HEK293 (cell line): ENCODE results near the gene FSIP1.

Experiments
- CTCF ChIA-PET: fragments of 350-600 bp; formaldehyde crosslinking; extraction: SDS; loops from one replicate; lab custom pipeline; 2021; ENCODE audit warnings: antibody characterized with exemption; lab: Yijun Ruan, JAX
- POLR2A ChIA-PET: fragments of 300-600 bp; formaldehyde crosslinking; extraction: SDS; loops from one replicate; lab custom pipeline; 2020; ENCODE audit warnings: antibody characterized with exemption, inconsistent platforms; lab: Yijun Ruan, JAX
- H3K27ac ChIP-seq: fragments of 200-500 bp; sonication (Bioruptor generic); 2 replicates; pipeline ENCODE4 v1.5.1; 2014; ENCODE audit warnings: low read depth, low read length, control low read depth, inconsistent platforms; ENCODE audit errors: extremely low read depth
- H3K36me3 ChIP-seq, 2 experiments: fragments of 200-500 bp in 1 of 2; sonication (Bioruptor generic) in 1 of 2; 1 replicate in 1 of 2; 2 replicates in 1 of 2; pipeline ENCODE4 v1.5.1; 2014 to 2017; ENCODE audit warnings: inconsistent platforms in 2 of 2, low read length in 2 of 2; ENCODE audit not compliant: control insufficient read depth in 2 of 2, insufficient read depth in 1 of 2
- H3K4me1 ChIP-seq: fragments of 200-500 bp; sonication (Bioruptor generic); 2 replicates; pipeline ENCODE4 v1.5.1; 2014; ENCODE audit warnings: mild to moderate bottlenecking, low read length, inconsistent platforms; ENCODE audit not compliant: control insufficient read depth, insufficient read depth
- H3K4me3 ChIP-seq: 2 replicates; pipeline ENCODE4 v1.5.1; 2011; ENCODE audit warnings: low read depth, mild to moderate bottlenecking, control low read depth, low read length, moderate library complexity
- H3K9me3 ChIP-seq: fragments of 200-500 bp; sonication (Bioruptor generic); 2 replicates; pipeline ENCODE4 v1.5.1; 2014; ENCODE audit warnings: low read depth, low read length, inconsistent platforms; ENCODE audit not compliant: control insufficient read depth, insufficient read depth
- BCL11A ChIP-seq: fragments of 450-650 bp; formaldehyde crosslinking; IDR thresholded peaks from 2 replicates; pipeline ENCODE4 v1.5.1; 2016; ENCODE audit warnings: low read depth, missing biosample characterization, missing genetic modification characterization
- KLF1 ChIP-seq: fragments of 450-650 bp; formaldehyde crosslinking; IDR thresholded peaks from 2 replicates; pipeline ENCODE4 v1.5.1; 2016; ENCODE audit warnings: missing biosample characterization, missing genetic modification characterization
- PRDM10 ChIP-seq: fragments of 450-650 bp; formaldehyde crosslinking; IDR thresholded peaks from 2 replicates; pipeline ENCODE4 v1.5.1; 2016; ENCODE audit warnings: missing biosample characterization, missing genetic modification characterization
- REST ChIP-seq: fragments of 450-650 bp; formaldehyde crosslinking; IDR thresholded peaks from 2 replicates; pipeline ENCODE4 v1.5.1; 2016; ENCODE audit warnings: missing biosample characterization, missing genetic modification characterization
- SALL2 ChIP-seq: fragments of 450-650 bp; formaldehyde crosslinking; IDR thresholded peaks from 2 replicates; pipeline ENCODE4 v1.5.0; 2017; ENCODE audit warnings: missing biosample characterization, mild to moderate bottlenecking, missing genetic modification characterization, borderline replicate concordance
- SCRT1 ChIP-seq: fragments of 450-650 bp; formaldehyde crosslinking; IDR thresholded peaks from 2 replicates; pipeline ENCODE4 v1.5.1; 2016; ENCODE audit warnings: missing biosample characterization, missing genetic modification characterization, borderline replicate concordance
- TRIM28 ChIP-seq: IDR thresholded peaks from 2 replicates; pipeline ENCODE4 v1.6.1; 2011; ENCODE audit warnings: low read length, control low read depth, borderline replicate concordance
- ZBTB8A ChIP-seq: fragments of 450-650 bp; formaldehyde crosslinking; IDR thresholded peaks from 2 replicates; pipeline ENCODE4 v1.5.1; 2016; ENCODE audit warnings: missing biosample characterization, missing genetic modification characterization
- ZIC2 ChIP-seq: fragments of 450-650 bp; formaldehyde crosslinking; IDR thresholded peaks from 2 replicates; pipeline ENCODE4 v1.5.1; 2016; ENCODE audit warnings: missing biosample characterization, missing genetic modification characterization
- ZNF121 ChIP-seq: fragments of 450-650 bp; formaldehyde crosslinking; IDR thresholded peaks from 2 replicates; pipeline ENCODE4 v1.5.1; 2016; ENCODE audit warnings: missing biosample characterization, missing genetic modification characterization
- ZNF174 ChIP-seq: fragments of 450-650 bp; formaldehyde crosslinking; IDR thresholded peaks from 2 replicates; pipeline ENCODE4 v1.5.0; 2017; ENCODE audit warnings: missing biosample characterization, mild to moderate bottlenecking, missing genetic modification characterization
- ZNF223 ChIP-seq: fragments of 450-650 bp; formaldehyde crosslinking; IDR thresholded peaks from 2 replicates; pipeline ENCODE4 v1.5.1; 2016; ENCODE audit warnings: missing biosample characterization, missing genetic modification characterization
- ZNF354C ChIP-seq: fragments of 450-650 bp; formaldehyde crosslinking; IDR thresholded peaks from 2 replicates; pipeline ENCODE4 v1.5.1; 2016; ENCODE audit warnings: missing biosample characterization, missing genetic modification characterization, low read depth, borderline replicate concordance
- ZNF394 ChIP-seq: fragments of 450-650 bp; formaldehyde crosslinking; IDR thresholded peaks from 2 replicates; pipeline ENCODE4 v1.5.1; 2016; ENCODE audit warnings: missing biosample characterization, missing genetic modification characterization, mild to moderate bottlenecking, moderate library complexity, borderline replicate concordance
- ZNF658 ChIP-seq: fragments of 450-650 bp; formaldehyde crosslinking; IDR thresholded peaks from 2 replicates; pipeline ENCODE4; 2016; ENCODE audit warnings: missing biosample characterization, missing genetic modification characterization
- ZNF664 ChIP-seq: fragments of 450-650 bp; formaldehyde crosslinking; IDR thresholded peaks from 2 replicates; pipeline ENCODE4 v1.5.1; 2016; ENCODE audit warnings: missing biosample characterization, missing genetic modification characterization
- ZNF792 ChIP-seq: fragments of 450-650 bp; formaldehyde crosslinking; IDR thresholded peaks from 2 replicates; pipeline ENCODE4 v1.5.1; 2016; ENCODE audit warnings: missing biosample characterization, missing genetic modification characterization
- ZSCAN5A ChIP-seq: fragments of 450-650 bp; formaldehyde crosslinking; IDR thresholded peaks from 2 replicates; pipeline ENCODE4 v1.5.1; 2016; ENCODE audit warnings: missing biosample characterization, missing genetic modification characterization

The FSIP1 gene

GRCh38 chr15:39578851-39579486 lies 203.7 kb downstream of the FSIP1 start:
- Histone ChIP-seq H3K36me3 (no peaks in the 10 kb centered on the region), H3K9me3 (no peaks in the 10 kb centered on the region), H3K4me3 (no peak overlapping the region), H3K4me1 (no peaks in the 10 kb centered on the region), H3K27ac (no peak overlapping the region)
- ChIA-PET POLR2A (interaction anchor here (2.0 to 3.6 kb wide), 2 partner anchors 174 to 407 kb away, joined by 15 to 18 read pairs; no protein-coding TSS in a partner anchor), CTCF (interaction anchor here (0.5 to 2.3 kb wide), 15 partner anchors 9 to 783 kb away, joined by 3 to 21 read pairs (median 4); no protein-coding TSS in a partner anchor)
- TF ChIP-seq ZNF792 = no peak
- no peak for TF ChIP-seq ZBTB8A (tag by site-specific recombination)
- no peak for TF ChIP-seq ZIC2
- no peak for TF ChIP-seq PRDM10 (tag by site-specific recombination)
- no peak for TF ChIP-seq ZNF354C
- no peak for TF ChIP-seq SALL2
- no peak for TF ChIP-seq TRIM28
- no peak for TF ChIP-seq ZNF664 (tag by site-specific recombination)
- no peak for TF ChIP-seq ZNF174 (tag by site-specific recombination)
- TF ChIP-seq ZNF658 (tag by site-specific recombination) = no peak
- no peak for TF ChIP-seq KLF1 (tag by site-specific recombination)
- TF ChIP-seq ZSCAN5A (tag by site-specific recombination) = no peak
- no peak for TF ChIP-seq REST (tag by site-specific recombination)
- TF ChIP-seq ZNF121 (tag by site-specific recombination) = no peak

- CTCF ChIA-PET = no interaction called here
- H3K9me3 ChIP-seq = no peaks in the 10 kb centered on the region
- TF ChIP-seq ZNF223 (no peak), ZNF664 (tag by site-specific recombination) (no peak), BCL11A (no peak), SCRT1 (tag by site-specific recombination) (no peak), ZNF394 (tag by site-specific recombination) (no peak)
Observed at GRCh38 chr15:39575180-39575579, 207.5 kb downstream of the FSIP1 start.

More at GRCh38 chr15:39575180-39575579, 207.5 kb downstream of the FSIP1 start:
- Histone ChIP-seq H3K4me3 (no peak overlapping the region), H3K36me3 (no peaks in the 10 kb centered on the region), H3K4me1 (no peaks in the 10 kb centered on the region), H3K27ac (no peak overlapping the region)
- POLR2A ChIA-PET = no interaction called here
